Stimulated activated naive CD8-positive, alpha-beta T cell treated with anti-CD3 and anti-CD28 coated beads, Interleukin-15, Interleukin-2, amounts not matched to agents 100 ng/mL and 50 ng/mL, for 24 hours (primary cell): ENCODE measurements around the gene ASPM.
"Not testable (repeated sequence)": the region's sequence is repeated elsewhere in the genome, so short reads cannot be mapped to it uniquely, and the experiment has no call there.

Source experiments
- H3K27ac Mint-ChIP-seq: one replicate; pipeline ENCODE4 v1.8.0; 2021; ENCODE audit warnings: mild to moderate bottlenecking, mixed read lengths
- H3K27me3 Mint-ChIP-seq: one replicate; pipeline ENCODE4 v1.8.0; 2021; ENCODE audit warnings: mixed read lengths
- H3K36me3 Mint-ChIP-seq: one replicate; pipeline ENCODE4 v1.8.0; 2021; ENCODE audit warnings: low read depth, mixed read lengths
- H3K4me1 Mint-ChIP-seq: one replicate; pipeline ENCODE4 v1.8.0; 2021; ENCODE audit warnings: low read depth, mixed read lengths
- H3K4me3 Mint-ChIP-seq: one replicate; pipeline ENCODE4 v1.8.0; 2021; ENCODE audit warnings: mild to moderate bottlenecking, mixed read lengths
- H3K9me3 Mint-ChIP-seq: one replicate; pipeline ENCODE4 v1.8.0; 2021; ENCODE audit warnings: mixed read lengths

Gene ASPM

DNA sequence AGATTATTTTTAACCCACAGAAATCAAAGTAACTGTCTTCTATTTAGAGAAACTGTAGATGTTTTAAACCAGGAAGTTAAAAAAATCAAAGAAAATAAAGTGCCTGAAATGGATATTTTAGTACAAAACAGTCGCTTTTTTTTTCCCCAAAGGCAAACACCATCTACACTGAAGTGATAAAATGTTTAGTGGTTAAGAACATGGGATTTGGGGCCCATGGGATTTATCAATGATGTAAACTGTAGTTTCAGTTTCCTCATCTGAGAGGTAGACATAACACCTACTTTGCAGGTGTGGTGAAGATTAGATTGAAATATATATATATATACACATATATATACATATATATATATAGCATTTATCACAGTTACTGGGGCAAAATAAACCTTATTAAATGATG is 22.1 kb downstream of the ASPM start:
- H3K4me3 Mint-ChIP-seq: no peak overlapping the region
- H3K36me3 Mint-ChIP-seq: peaks cover 53% of the 10 kb centered on the region
- H3K9me3 Mint-ChIP-seq: no peaks in the 10 kb centered on the region
- H3K4me1 Mint-ChIP-seq: no peaks in the 10 kb centered on the region
- H3K27ac Mint-ChIP-seq: no peak overlapping the region
- H3K27me3 Mint-ChIP-seq: no peaks in the 10 kb centered on the region

DNA sequence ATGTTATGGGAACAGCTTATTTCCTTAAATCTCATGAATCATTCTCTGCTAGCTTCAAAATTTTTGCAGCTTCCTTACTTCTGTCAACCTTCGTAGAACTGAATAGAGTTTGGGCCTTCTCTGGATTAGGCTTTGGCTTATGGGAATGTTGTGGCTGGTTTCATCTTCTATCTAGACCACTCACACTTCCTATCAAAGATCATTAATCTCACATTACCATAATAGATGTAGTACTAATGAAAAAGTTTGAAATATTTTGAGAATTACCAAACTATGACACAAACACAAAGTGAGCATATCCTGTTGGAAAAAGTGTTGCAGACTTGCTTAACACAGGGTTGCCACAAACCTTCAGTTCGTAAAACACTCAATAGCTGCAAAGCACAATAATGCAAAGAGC is 30.3 kb downstream of the ASPM start:
- H3K4me3 Mint-ChIP-seq: no peak overlapping the region
- H3K27me3 Mint-ChIP-seq: no peaks in the 10 kb centered on the region
- H3K36me3 Mint-ChIP-seq: peaks cover 32% of the 10 kb centered on the region
- H3K4me1 Mint-ChIP-seq: no peaks in the 10 kb centered on the region
- H3K27ac Mint-ChIP-seq: no peak overlapping the region
- no peaks in the 10 kb centered on the region for H3K9me3 Mint-ChIP-seq

DNA sequence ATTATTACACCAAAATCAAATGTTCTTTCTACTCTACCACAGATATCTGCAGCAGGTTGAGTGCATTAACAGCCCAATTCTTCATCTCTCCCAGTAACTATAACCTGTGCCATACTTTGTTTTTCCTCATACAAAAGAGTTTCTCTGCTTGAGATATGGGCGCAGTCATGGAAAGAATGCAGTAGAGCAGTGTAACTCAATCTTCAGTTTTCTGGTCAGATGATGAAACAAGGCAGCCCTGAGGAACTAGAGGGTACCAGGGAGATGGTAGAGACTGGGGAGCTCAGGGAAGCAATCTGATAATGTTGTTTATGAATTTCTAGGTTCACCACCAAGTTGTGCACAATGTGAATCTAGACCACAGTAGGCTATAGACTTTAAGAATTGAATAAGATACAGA is 39.6 kb downstream of the ASPM start:
- Mint-ChIP-seq H3K9me3 (no peaks in the 10 kb centered on the region), H3K36me3 (peaks cover 34% of the 10 kb centered on the region), H3K4me3 (no peak overlapping the region), H3K27me3 (no peaks in the 10 kb centered on the region), H3K27ac (no peak overlapping the region), H3K4me1 (no peaks in the 10 kb centered on the region)

DNA sequence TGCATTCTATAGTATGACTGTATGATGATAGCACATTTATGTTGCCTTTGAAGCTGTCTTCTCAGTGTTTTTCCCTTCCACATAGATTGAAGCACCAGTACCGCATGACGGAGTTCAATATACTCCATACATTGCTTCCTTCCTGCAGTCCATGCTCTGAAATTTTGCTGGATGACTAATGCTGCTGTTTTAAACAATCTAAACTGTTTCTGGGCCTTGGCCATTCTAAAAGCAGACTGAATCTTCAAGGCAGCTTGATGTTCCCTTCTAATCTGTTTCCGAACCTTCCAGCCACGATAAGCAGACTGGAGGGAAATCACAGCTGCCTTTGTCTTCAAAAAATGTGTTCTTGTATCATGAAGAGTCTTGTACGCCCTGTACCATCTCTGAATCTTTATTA is 43.2 kb downstream of the ASPM start:
- H3K4me1 Mint-ChIP-seq: peaks cover 13% of the 10 kb centered on the region
- no peaks in the 10 kb centered on the region for H3K27me3 Mint-ChIP-seq
- H3K27ac Mint-ChIP-seq: no peak overlapping the region
- H3K4me3 Mint-ChIP-seq: no peak overlapping the region
- H3K9me3 Mint-ChIP-seq: no peaks in the 10 kb centered on the region
- H3K36me3 Mint-ChIP-seq: peaks cover 27% of the 10 kb centered on the region

DNA sequence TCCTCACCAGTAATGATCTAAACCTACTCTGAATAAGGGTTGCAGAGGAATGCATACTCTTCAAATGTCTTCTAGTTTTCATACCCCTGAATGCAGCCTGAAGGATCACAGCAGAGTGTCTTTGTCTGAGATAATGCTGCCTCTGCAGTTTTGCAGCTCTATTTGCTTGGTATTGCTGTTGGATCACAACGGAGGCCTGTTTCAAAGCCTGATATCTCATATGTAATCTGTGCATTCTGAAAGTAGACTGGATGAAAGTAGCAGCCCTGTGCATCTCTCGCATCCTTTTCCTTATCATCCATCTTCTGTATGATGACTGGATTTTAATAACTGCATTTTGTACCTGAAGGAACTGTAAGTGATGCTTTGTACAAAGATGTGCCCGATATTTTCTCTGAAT is 44.5 kb downstream of the ASPM start:
- H3K36me3 Mint-ChIP-seq: peaks cover 21% of the 10 kb centered on the region
- no peaks in the 10 kb centered on the region for H3K9me3 Mint-ChIP-seq
- H3K27me3 Mint-ChIP-seq: no peaks in the 10 kb centered on the region
- no peak overlapping the region for H3K27ac Mint-ChIP-seq
- H3K4me1 Mint-ChIP-seq: peaks cover 13% of the 10 kb centered on the region
- H3K4me3 Mint-ChIP-seq: no peak overlapping the region

DNA sequence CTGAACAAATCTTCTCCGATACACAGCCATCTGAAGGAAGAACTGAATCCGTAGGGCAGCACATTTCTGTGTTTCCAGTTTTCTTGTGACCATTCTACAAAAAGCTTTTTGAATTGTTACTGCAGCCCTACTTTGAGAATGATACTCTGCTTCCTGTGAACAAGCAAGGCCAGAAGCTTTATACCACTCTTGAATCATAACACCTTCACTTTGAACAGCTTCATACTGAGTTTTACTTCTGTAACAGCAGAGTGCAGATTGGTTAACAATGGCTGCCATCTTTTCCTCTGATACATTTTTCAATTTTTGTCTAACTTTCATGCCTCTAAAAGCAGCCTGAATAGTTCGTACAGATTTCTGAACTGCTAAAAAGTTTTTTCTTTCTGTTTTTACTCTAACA is 45.8 kb downstream of the ASPM start:
- no peak overlapping the region for H3K27ac Mint-ChIP-seq

DNA sequence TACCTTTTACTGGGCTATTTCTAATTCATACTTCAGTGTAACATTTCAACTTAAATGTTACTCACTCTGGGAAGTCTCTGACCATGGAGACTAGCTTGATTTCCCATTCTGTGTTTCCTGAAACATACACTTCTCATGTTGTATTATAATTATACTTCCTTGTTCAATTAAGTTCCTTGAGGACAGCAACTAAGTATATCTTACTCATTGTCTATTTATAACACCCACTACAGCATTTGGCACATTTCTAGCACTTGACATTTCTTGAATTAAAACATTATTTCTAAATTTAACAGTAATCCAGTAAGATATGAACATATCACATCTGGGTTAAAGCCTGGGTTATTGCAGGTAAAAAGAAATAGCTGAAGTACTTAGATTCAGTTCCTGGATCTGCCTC is 47.0 kb downstream of the ASPM start:
- peaks cover 9% of the 10 kb centered on the region for H3K36me3 Mint-ChIP-seq
- H3K9me3 Mint-ChIP-seq: no peaks in the 10 kb centered on the region
- H3K4me1 Mint-ChIP-seq: peaks cover 13% of the 10 kb centered on the region
- H3K27me3 Mint-ChIP-seq: no peaks in the 10 kb centered on the region
- H3K4me3 Mint-ChIP-seq: no peak overlapping the region
- H3K27ac Mint-ChIP-seq: no peak overlapping the region

More for the DNA sequence above, 45.8 kb downstream of the ASPM start:
- Mint-ChIP-seq H3K4me1 (peaks cover 13% of the 10 kb centered on the region), H3K27me3 (no peaks in the 10 kb centered on the region), H3K4me3 (no peak overlapping the region), H3K9me3 (no peaks in the 10 kb centered on the region), H3K36me3 (peaks cover 15% of the 10 kb centered on the region)

DNA sequence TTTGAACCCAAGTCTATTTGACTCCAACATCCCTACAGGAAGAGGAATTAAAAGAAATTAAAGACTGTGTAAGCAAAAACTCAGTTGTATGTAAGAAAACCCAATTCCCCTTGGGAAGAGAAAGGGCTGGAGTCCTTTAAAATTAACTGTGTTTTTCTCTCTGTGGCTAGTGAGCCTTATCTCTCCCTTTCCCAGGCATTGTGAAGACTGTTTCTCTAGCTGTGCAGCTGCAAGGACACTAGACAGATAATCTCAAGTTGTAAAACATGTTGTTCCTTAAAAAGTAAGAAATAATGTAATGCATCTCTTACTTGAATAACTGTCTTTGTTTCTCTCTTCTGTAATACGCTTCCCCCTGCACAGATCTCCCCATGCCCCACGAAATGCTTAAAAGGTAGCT is 49.5 kb downstream of the ASPM start:
- peaks cover 13% of the 10 kb centered on the region for H3K4me1 Mint-ChIP-seq
- H3K9me3 Mint-ChIP-seq, H3K27me3 Mint-ChIP-seq, H3K4me3 Mint-ChIP-seq, H3K27ac Mint-ChIP-seq: not testable (repeated sequence)
- H3K36me3 Mint-ChIP-seq: peaks cover 14% of the 10 kb centered on the region

DNA sequence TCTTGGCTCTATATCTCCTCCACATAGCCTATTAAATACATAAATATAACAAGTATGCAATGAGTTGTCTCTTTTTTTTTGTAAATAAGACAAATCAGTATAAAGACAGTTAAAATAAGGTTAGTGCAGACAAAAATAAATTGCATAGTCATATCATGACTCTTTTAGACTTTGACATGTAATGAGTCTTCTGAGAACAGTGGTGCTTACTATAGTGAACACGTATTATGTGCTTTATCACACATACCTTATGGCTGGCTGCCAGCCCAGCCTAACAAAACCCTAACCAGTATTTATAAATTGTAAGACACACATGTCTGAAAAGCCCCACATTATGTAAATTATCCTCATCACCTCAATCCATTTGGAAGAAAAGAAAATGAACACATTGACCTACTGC is 50.3 kb downstream of the ASPM start:
- H3K4me1 Mint-ChIP-seq: peaks cover 8% of the 10 kb centered on the region
- no peaks in the 10 kb centered on the region for H3K9me3 Mint-ChIP-seq
- H3K27ac Mint-ChIP-seq: no peak overlapping the region
- H3K4me3 Mint-ChIP-seq: no peak overlapping the region
- no peaks in the 10 kb centered on the region for H3K27me3 Mint-ChIP-seq
- peaks cover 14% of the 10 kb centered on the region for H3K36me3 Mint-ChIP-seq

DNA sequence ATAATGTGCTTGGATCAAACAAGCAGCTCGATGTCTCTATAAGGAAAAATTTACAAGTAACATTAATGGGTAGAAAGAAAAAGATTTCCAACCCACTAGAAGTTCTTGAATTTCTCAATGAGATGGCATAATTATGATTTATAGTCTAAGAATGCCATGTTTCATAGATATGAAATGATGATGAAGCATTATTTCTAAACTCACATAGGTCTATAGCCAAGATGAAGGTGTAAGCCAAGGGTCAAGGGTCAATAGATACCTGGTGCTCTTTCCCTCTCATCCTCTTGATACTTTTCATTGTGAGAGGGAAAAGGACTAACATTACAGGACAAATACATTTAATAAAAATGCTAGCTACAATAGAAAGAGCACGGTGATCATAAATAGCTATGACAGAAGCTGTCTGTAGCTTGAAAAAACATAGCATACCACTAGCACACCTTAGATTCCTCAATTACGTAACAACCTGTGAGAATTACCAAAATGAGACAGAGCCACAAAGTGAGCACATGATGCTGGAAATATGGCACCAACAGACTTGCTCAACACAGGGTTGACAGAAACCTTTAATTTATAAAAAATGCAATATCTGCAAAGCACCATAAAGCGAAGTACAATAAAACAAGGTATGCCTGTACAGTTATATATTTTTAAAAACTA is 53.1 kb downstream of the ASPM start:
- Mint-ChIP-seq H3K27ac (no peak overlapping the region), H3K36me3 (peaks cover 28% of the 10 kb centered on the region), H3K4me1 (no peaks in the 10 kb centered on the region), H3K4me3 (no peak overlapping the region), H3K27me3 (no peaks in the 10 kb centered on the region), H3K9me3 (no peaks in the 10 kb centered on the region)

DNA sequence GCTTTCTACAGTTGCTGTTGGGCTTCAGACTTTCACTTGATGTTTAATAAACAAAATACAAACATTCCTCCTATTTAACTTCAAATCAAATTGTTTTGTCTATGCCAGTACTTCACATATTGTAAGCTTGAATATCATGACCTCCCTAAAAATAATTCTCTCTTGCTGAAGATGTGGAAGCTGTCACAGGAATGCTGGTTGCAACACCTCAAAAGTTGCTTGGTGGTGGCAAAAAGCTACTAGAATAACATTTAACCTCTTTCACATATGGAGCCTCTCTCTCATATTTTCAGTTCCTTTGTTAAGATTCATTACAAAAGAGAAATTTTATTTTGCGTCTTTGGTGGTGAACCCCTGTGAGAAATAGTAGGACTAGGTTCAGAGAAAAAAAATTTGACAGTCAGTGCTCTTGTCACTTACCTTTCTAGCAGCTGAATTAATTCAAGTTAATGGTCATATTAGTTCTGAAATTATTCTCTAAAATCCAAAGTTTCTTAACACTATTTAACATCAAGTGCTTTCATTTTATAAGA is 53.9 kb downstream of the ASPM start:
- Mint-ChIP-seq H3K27me3 (no peaks in the 10 kb centered on the region), H3K4me3 (no peak overlapping the region), H3K9me3 (no peaks in the 10 kb centered on the region), H3K36me3 (peaks cover 34% of the 10 kb centered on the region), H3K27ac (no peak overlapping the region), H3K4me1 (no peaks in the 10 kb centered on the region)

DNA sequence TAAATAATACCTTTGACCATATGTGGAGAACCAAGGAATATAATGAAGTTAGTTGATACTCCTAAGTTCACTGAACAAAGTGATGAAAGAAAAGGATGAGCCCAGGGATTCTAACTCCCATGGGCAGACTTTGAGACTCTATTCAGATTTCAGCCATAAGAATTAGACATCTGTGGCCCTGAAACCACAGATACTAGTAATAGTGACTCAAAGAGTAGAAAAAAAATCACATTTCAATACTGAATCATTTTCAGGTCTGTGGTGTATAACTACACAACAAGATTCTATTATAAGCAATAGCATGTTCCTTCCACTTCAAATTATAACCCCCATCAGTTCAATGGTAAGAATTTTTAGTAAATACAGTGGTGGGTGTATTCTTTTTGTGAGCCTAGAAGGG is 63.0 kb downstream of the ASPM start:
- Mint-ChIP-seq H3K4me3 (no peak overlapping the region), H3K27me3 (peaks cover 4% of the 10 kb centered on the region), H3K9me3 (peaks cover 11% of the 10 kb centered on the region), H3K36me3 (peaks cover 47% of the 10 kb centered on the region), H3K27ac (no peak overlapping the region), H3K4me1 (no peaks in the 10 kb centered on the region)

DNA sequence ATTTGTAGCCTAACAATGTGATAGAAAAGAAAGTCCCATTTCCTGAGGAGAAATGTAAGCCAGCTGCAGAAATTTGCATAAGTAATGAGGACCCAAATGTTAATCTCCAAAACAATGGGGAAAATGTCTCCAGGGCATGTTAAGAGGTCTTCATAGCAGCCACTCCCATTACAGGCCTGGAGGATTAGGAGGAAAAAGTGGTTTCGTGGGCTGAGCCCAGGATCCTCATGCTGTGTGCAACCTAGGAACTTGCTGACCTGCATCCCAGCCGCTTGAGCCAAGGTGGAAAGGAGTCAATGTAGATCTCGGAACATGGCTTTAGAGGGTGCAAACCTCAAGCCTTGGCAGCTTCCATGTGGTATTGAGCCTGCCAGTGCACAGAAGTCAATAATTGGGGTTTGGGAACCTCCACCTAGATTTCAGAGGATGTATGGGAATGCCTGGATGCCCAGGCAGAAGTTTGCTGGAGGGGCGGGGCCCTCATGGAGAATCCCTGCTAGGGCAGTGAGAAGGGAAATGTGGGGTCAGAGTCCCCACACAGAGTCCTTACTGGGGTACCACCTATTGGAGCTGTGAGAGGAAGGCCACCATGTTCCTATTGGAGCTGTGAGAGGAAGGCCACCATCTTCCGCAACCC is 65.2 kb downstream of the ASPM start:
- H3K4me1 Mint-ChIP-seq: no peaks in the 10 kb centered on the region
- peaks cover 4% of the 10 kb centered on the region for H3K27me3 Mint-ChIP-seq
- peaks cover 37% of the 10 kb centered on the region for H3K36me3 Mint-ChIP-seq
- no peak overlapping the region for H3K4me3 Mint-ChIP-seq
- H3K27ac Mint-ChIP-seq: no peak overlapping the region
- H3K9me3 Mint-ChIP-seq: peaks cover 11% of the 10 kb centered on the region

DNA sequence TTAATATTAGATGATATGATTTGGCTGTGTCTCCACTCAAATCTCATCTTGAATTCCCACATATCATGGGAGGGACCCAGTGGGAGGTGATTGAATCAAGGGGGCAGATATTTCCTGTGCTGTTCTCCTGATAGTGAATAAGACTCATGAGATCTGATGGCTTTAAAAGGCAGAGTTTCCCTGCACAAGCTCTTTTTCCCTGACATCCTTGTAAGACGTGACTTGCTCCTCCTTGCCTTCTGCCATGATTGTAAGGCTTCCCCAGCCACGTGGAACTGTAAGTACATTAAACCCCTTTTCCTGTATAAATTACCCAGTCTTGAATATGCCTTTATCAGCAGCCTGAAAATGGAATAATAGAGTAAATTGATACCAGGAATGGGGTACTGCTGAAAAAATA is 66.1 kb downstream of the ASPM start:
- Mint-ChIP-seq H3K9me3 (peaks cover 11% of the 10 kb centered on the region), H3K27ac (no peak overlapping the region), H3K4me1 (no peaks in the 10 kb centered on the region), H3K36me3 (peaks cover 31% of the 10 kb centered on the region), H3K4me3 (no peak overlapping the region), H3K27me3 (peaks cover 4% of the 10 kb centered on the region)

DNA sequence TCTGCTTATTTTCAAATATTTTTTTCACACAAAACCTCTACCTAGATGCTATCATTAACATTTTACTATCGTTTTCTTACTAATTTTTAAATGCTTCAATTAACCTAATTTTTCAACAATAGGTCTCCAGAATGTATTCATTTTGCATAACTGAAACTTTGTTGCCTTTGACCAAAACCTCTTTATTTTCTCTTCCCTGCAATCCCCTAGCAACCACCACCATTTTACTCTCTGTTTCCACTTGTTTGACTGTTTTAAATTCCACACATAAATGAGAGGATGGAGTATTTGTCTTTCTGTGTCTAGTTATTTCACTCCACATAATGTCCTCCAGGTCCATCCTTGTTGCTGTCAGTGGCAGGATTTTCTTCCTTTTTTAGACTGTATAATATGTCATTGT is 69.9 kb downstream of the ASPM start:
- H3K27me3 Mint-ChIP-seq: peaks cover 4% of the 10 kb centered on the region
- H3K9me3 Mint-ChIP-seq: peaks cover 11% of the 10 kb centered on the region
- H3K4me1 Mint-ChIP-seq: no peaks in the 10 kb centered on the region
- no peak overlapping the region for H3K4me3 Mint-ChIP-seq
- peaks cover 6% of the 10 kb centered on the region for H3K36me3 Mint-ChIP-seq
- no peak overlapping the region for H3K27ac Mint-ChIP-seq

DNA sequence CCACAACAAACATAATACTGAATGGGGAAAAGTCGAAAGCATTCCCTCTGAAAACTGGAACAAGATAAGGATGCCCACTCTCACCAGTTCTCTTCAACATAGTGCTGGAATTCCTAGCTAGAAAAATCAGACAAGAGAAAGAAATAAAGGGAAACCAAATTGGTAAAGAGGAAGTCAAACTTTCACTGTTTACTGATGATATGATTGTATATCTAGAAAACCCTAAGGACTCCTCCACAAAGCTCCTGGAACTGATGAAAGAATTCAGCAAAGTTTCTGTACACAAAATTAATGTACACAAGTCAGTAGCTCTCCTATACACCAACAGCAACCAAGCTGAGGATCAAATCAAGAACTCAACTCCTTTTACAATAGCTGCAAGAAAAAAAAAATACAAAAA is 72.5 kb downstream of the ASPM start:
- Mint-ChIP-seq H3K27me3 (peaks cover 3% of the 10 kb centered on the region), H3K4me3 (no peak overlapping the region), H3K9me3 (peaks cover 5% of the 10 kb centered on the region), H3K36me3 (no peaks in the 10 kb centered on the region), H3K27ac (no peak overlapping the region), H3K4me1 (no peaks in the 10 kb centered on the region)
